Bronchial epithelial cell (primary cell): ENCODE data around the gene WWP2. TPM values are rescaled to one million over a fixed set of nuclear protein-coding genes. Genes with fewer than 3 reads are reported as not detected.

ENCODE experiments used
- DNase-seq: peaks from one replicate; pipeline ENCODE4 v3.0.0-alpha.2; 2010; ENCODE audit warnings: low read depth
- FAIRE-seq: peaks from 2 replicates; lab custom pipeline; 2011; peaks lifted over from hg19 to GRCh38; lab: Jason Lieb, UNC
- H3K27me3 ChIP-seq: 2 replicates; pipeline ENCODE4 v1.5.1; 2011; ENCODE audit warnings: low read length; ENCODE audit not compliant: control insufficient read depth, insufficient read depth
- H3K36me3 ChIP-seq: 2 replicates; pipeline ENCODE4 v1.5.1; 2011; ENCODE audit warnings: low read length; ENCODE audit not compliant: control insufficient read depth, insufficient read depth
- H3K4me3 ChIP-seq: 2 replicates; pipeline ENCODE4 v1.5.1; 2011; ENCODE audit warnings: mild to moderate bottlenecking, low read depth, low read length, control low read depth
- total RNA-seq: library from RNA; depleted of rRNA; stranded (reverse); fragments of >200 nt; gene quantifications from 2 replicates; pipeline ENCODE4 v1.2.1, GENCODE V29; 2014
- TF ChIP-seq, protein P1 (sequence below): IDR thresholded peaks from 2 replicates; pipeline ENCODE4 v1.5.1; 2011; ENCODE audit warnings: mild to moderate bottlenecking, moderate library complexity, low read length, control low read depth, inconsistent platforms; ENCODE audit not compliant: insufficient read depth, severe bottlenecking

WWP2 gene
- total RNA-seq, 1 donor from 2014 or later: 15.0 TPM

DNA sequence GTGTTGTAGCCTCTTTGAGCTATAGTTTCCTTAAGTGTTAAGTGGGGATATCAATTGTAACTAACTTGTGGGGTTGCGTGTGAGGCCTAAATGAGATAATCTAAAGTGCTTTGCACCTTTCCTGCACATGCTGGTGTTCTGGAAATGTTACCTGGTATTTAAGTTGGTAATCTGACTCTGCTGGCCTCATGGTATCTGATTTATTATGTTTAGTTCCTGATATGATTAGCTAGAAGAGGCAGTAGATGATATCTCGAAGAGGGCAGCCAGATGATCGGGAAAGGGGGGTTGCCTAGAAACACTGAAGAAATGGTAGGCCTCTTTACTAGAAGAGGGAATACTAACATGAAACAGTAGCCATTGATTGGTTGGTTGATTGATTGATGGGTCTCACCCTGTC lies 123.6 kb downstream of the WWP2 start:
- TF ChIP-seq, protein P1, sequence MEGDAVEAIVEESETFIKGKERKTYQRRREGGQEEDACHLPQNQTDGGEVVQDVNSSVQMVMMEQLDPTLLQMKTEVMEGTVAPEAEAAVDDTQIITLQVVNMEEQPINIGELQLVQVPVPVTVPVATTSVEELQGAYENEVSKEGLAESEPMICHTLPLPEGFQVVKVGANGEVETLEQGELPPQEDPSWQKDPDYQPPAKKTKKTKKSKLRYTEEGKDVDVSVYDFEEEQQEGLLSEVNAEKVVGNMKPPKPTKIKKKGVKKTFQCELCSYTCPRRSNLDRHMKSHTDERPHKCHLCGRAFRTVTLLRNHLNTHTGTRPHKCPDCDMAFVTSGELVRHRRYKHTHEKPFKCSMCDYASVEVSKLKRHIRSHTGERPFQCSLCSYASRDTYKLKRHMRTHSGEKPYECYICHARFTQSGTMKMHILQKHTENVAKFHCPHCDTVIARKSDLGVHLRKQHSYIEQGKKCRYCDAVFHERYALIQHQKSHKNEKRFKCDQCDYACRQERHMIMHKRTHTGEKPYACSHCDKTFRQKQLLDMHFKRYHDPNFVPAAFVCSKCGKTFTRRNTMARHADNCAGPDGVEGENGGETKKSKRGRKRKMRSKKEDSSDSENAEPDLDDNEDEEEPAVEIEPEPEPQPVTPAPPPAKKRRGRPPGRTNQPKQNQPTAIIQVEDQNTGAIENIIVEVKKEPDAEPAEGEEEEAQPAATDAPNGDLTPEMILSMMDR: no peak
- FAIRE-seq (no peak), DNase-seq (no peak)
- Histone ChIP-seq H3K36me3 (peaks cover 7% of the 10 kb centered on the region), H3K4me3 (no peak overlapping the region), H3K27me3 (no peaks in the 10 kb centered on the region)

DNA sequence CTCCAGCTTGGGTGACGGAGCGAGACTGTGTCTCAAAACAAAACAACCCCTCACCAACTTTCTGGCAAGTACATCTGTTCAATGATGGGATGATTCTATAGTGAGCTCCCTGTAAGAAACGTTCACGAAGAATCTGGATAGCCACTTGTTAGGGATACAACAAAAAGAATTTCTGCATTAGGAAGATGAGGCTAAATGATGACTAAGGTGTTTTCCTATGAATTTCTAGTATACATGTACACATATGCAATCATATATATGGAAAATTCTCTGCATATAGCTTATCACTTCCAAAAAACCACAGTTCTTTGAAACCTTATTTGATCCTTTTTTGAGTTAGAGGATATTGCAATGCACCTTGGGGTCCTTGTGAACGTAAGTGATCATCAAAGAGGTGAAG lies 124.6 kb downstream of the WWP2 start:
- DNase-seq (no peak), FAIRE-seq (no peak)
- H3K4me3 ChIP-seq: no peak overlapping the region
- no peaks in the 10 kb centered on the region for H3K27me3 ChIP-seq
- TF ChIP-seq, protein P1: no peak
- H3K36me3 ChIP-seq: peaks cover 7% of the 10 kb centered on the region

DNA sequence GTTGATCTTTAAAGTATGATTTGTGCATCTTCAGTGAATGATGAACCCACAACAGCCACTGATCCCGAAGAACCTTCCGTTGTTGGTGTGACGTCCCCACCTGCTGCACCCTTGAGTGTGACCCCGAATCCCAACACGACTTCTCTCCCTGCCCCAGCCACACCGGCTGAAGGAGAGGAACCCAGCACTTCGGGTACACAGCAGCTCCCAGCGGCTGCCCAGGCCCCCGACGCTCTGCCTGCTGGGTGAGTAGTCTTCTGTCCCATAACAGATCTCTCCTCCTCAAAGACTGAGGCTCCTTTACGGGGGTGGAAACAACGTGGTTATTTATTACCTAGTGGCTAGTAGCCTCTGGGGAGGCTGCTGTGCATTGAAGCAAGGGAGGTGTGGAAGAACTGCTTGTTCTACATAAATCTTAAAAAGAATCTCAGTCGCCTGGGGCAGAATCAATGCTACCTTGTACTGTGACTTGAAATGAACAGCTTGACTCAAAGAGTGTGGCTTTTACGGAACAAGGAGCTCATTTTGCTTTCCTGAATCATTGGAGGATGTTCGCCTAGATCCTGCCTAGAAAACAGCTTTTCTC lies 126.0 kb downstream of the WWP2 start:
- DNase-seq (no peak), FAIRE-seq (no peak)
- no peak overlapping the region for H3K4me3 ChIP-seq
- peaks cover 7% of the 10 kb centered on the region for H3K36me3 ChIP-seq
- H3K27me3 ChIP-seq: no peaks in the 10 kb centered on the region
- TF ChIP-seq, protein P1: no peak

DNA sequence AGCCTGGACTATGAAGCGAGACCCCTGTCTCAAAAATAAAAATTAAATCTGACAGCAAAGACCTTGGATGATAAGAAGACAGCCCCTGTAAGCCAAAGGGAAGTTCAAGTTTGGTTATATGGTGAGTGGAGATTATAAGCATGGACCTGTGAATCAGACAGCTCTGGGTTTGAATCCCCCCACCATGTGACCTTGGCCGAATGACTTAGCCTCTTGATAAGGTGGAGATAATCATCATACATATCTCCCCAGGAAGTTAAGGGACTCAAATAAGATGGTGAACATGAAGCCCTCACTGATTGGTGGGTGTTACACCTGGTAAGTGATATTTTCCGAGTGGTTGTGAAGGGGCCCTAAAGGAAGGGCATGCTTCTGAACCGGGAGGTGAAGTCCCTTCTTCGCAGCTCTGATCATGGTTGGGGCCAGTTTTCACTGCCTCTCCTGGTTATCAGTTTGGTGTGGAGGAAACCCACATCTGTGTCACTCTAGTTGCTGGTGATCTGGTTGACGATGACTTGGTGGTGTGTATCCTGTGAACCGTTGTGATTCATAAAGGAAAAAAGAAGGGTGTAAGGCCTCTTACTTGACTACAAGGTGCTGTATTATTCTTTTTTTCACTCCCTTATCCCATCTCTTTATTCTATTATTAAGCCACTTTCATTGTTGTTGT lies 127.3 kb downstream of the WWP2 start:
- H3K27me3 ChIP-seq: no peaks in the 10 kb centered on the region
- FAIRE-seq: no peak
- DNase-seq: no peak
- H3K36me3 ChIP-seq: peaks cover 7% of the 10 kb centered on the region
- no peak overlapping the region for H3K4me3 ChIP-seq
- TF ChIP-seq, protein P1: no peak

DNA sequence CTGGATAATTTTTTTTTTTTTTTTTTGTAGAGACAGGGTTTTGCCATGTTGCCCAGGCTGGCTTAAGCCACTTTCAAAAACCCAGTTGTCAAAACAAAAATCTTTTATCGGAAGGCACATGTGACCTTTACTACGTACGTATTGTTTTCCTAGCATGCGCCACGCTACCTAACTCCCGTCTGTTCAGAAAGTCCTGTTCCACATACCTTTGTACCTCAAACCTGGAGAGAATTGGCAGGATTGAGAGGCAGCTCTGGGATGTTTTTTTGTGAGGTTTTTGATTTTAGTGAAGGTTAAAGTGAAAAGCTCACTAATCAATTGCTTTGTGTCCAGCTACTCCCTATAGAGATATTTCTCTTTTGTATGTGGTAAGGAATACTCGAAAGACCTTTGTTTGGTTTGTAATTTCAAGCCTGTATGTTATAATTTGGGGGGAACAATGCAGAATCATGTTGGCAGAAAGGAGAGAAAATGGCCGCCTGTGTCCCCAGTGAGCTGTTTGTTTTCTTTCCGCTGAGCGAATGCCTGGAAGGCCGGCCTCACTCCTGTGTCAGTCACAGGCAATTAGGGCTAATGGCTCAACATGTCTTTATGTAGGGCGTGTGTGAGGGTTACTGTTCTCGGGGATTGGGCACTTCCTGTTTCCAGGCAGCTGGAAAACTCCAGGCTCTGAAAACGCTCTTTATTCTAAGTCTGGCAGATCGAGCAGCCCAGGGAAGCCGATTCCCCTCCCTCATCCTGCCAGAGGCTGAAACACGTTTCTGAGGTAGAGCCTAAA lies 128.2 kb downstream of the WWP2 start:
- H3K36me3 ChIP-seq: peaks cover 7% of the 10 kb centered on the region
- H3K27me3 ChIP-seq: no peaks in the 10 kb centered on the region
- DNase-seq (peak; percentile 21), FAIRE-seq (no peak)
- H3K4me3 ChIP-seq: no peak overlapping the region
- TF ChIP-seq, protein P1: no peak
